ENCODE measurements around the gene CHRM5. TPM values are rescaled to one million over a fixed set of nuclear protein-coding genes. Genes with fewer than 3 reads are reported as not detected.

CHRM5 gene, protein sequence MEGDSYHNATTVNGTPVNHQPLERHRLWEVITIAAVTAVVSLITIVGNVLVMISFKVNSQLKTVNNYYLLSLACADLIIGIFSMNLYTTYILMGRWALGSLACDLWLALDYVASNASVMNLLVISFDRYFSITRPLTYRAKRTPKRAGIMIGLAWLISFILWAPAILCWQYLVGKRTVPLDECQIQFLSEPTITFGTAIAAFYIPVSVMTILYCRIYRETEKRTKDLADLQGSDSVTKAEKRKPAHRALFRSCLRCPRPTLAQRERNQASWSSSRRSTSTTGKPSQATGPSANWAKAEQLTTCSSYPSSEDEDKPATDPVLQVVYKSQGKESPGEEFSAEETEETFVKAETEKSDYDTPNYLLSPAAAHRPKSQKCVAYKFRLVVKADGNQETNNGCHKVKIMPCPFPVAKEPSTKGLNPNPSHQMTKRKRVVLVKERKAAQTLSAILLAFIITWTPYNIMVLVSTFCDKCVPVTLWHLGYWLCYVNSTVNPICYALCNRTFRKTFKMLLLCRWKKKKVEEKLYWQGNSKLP
- polyA plus RNA-seq = not detected

DNA sequence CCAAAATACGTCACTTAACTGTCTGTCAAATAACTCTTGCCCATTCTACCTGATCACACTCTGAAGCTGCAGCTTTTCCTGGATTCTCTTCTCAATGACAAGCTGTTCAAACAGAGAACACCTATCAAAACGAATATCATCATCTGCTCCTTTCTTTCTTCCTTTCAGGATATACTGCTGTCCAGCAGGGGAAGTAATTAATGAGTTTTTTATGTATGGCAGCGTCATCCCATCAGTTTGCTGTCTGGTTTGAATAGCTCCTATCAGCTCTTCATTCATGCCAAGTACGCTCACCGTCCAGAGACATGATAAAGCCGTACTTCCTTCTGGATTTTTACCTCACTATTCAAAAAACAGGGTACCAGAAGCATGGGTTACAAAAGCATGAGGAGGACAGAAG, at the start of gene CHRM5:
CHRM5 (plus strand) TSS at position 274 of the 400 bp plus-strand sequence. CDS start 94,221 bp downstream, outside the sequence.
- Mint-ChIP-seq H3K9me3 (no peaks in the 10 kb centered on the region), H3K36me3 (no peaks in the 10 kb centered on the region), H3K27me3 (ENCODE audit: low read depth in 3 of 3) (no peaks in the 10 kb centered on the region), H3K27ac (no peak within 1 kb of the TSS), H3K4me1 (no peaks in the 10 kb centered on the region), H3K4me3 (no peak within 1 kb of the TSS)
- DNase-seq = no peak

DNA sequence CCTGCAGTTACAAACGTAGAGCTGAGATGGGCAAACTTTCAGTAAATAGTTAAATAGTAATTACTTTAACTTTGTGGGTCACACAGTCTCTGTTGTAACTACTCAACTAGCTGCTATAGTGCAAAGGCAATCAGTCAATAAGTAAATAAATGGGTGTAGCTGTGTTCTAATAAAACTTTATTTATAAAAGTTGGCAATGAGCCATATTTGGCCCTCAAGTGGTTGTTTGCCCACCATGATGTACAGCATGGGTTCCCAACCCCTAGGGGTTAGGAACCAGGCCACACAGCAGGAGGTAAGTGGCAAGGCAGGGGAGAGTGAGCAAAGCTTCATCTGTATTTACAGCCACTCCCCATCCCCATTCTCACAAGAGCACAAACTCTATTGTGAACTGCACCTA, 44.9 kb upstream of the CHRM5 start:
- H3K4me3 Mint-ChIP-seq = no peak overlapping the region
- DNase-seq = no peak
- H3K4me1 Mint-ChIP-seq = no peaks in the 10 kb centered on the region
- H3K27ac Mint-ChIP-seq = no peak overlapping the region
- H3K36me3 Mint-ChIP-seq = no peaks in the 10 kb centered on the region
- no peaks in the 10 kb centered on the region for H3K9me3 Mint-ChIP-seq
- no peaks in the 10 kb centered on the region for H3K27me3 Mint-ChIP-seq (ENCODE audit: low read depth in 3 of 3)

GRCh38 chr15:33926260-33926659, 42.0 kb upstream of the CHRM5 start:
- no peaks in the 10 kb centered on the region for H3K9me3 Mint-ChIP-seq
- no peak for DNase-seq
- H3K27ac Mint-ChIP-seq = no peak overlapping the region
- H3K4me1 Mint-ChIP-seq = no peaks in the 10 kb centered on the region
- H3K4me3 Mint-ChIP-seq = no peak overlapping the region
- no peaks in the 10 kb centered on the region for H3K36me3 Mint-ChIP-seq
- H3K27me3 Mint-ChIP-seq (ENCODE audit: low read depth in 3 of 3) = no peaks in the 10 kb centered on the region

- no peaks in the 10 kb centered on the region for H3K36me3 Mint-ChIP-seq
- H3K27ac Mint-ChIP-seq = no peak overlapping the region
These were observed 35.6 kb upstream of the CHRM5 start for GRCh38 chr15:33932734-33933133.

GRCh38 chr15:33934396-33934795, 33.9 kb upstream of the CHRM5 start:
- Mint-ChIP-seq H3K27ac (no peak overlapping the region), H3K4me1 (no peaks in the 10 kb centered on the region), H3K4me3 (no peak overlapping the region), H3K27me3 (ENCODE audit: low read depth in 3 of 3) (peaks cover 0 to 2% (median 0%) of the 10 kb centered on the region in 3 donors), H3K9me3 (no peaks in the 10 kb centered on the region), H3K36me3 (no peaks in the 10 kb centered on the region)
- DNase-seq = no peak

More at GRCh38 chr15:33932734-33933133, 35.6 kb upstream of the CHRM5 start:
- DNase-seq = no peak
- H3K27me3 Mint-ChIP-seq (ENCODE audit: low read depth in 3 of 3) = peaks cover 0 to 2% (median 0%) of the 10 kb centered on the region in 3 donors
- H3K4me3 Mint-ChIP-seq = no peak overlapping the region
- no peaks in the 10 kb centered on the region for H3K9me3 Mint-ChIP-seq
- no peaks in the 10 kb centered on the region for H3K4me1 Mint-ChIP-seq

- H3K4me1 Mint-ChIP-seq = no peaks in the 10 kb centered on the region
- DNase-seq = no peak
- peaks cover 0 to 2% (median 0%) of the 10 kb centered on the region in 3 donors for H3K27me3 Mint-ChIP-seq (ENCODE audit: low read depth in 3 of 3)
- H3K36me3 Mint-ChIP-seq = no peaks in the 10 kb centered on the region
- H3K4me3 Mint-ChIP-seq = no peak overlapping the region
- H3K27ac Mint-ChIP-seq = no peak overlapping the region
- H3K9me3 Mint-ChIP-seq = no peaks in the 10 kb centered on the region
These were observed 33.4 kb upstream of the CHRM5 start for GRCh38 chr15:33934921-33935320.

DNA sequence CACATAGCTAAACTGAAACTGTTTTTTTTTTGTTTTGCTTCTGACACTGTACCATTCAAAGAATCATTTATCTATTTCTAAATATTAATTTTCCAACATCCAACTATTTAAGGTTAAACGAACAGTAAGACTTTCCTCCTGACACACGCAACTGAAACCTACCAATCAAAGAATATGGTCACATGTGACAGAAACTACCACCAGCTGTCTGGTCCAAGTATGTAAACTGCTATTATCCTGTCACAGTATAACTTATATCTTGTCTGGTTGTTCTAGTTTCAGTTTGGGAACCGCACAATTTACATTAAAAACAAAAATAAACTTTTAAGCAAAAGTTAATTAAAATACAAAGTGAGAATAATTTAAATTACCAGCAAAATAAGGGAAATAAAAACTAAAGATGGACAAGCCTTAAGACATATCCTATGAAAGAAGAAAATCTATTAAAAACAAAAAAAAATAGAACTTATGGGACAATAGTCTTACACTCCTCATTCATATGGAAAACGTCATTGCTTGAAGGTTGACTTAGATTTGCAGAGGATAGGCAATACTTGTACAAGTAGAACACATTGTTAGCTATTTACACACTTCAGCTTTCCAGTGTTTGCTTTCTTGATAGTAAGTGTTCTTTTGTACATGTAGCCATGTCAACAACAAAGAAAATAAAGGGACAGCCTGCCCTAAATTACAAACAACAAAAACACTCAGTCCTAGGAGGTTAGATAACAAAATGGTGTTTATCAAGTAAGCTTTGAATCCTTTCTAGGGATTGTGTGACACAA, 26.8 kb upstream of the CHRM5 start:
- H3K9me3 Mint-ChIP-seq = no peaks in the 10 kb centered on the region
- no peak overlapping the region for H3K4me3 Mint-ChIP-seq
- peaks cover 0 to 2% of the 10 kb centered on the region in 2 donors for H3K4me1 Mint-ChIP-seq
- H3K27me3 Mint-ChIP-seq (ENCODE audit: low read depth in 3 of 3) = peaks cover 0 to 2% (median 0%) of the 10 kb centered on the region in 3 donors
- H3K36me3 Mint-ChIP-seq = peaks cover 0 to 3% (median 0%) of the 10 kb centered on the region in 3 donors
- H3K27ac Mint-ChIP-seq = no peak overlapping the region
- DNase-seq = no peak

- Mint-ChIP-seq H3K27me3 (ENCODE audit: low read depth in 3 of 3) (no peaks in the 10 kb centered on the region), H3K4me3 (no peak overlapping the region), H3K36me3 (peaks cover 0 to 5% (median 0%) of the 10 kb centered on the region in 3 donors), H3K4me1 (peaks cover 5% of the 10 kb centered on the region in 2 donors), H3K27ac (no peak overlapping the region), H3K9me3 (no peaks in the 10 kb centered on the region)
- DNase-seq = no peak
These were observed 22.1 kb upstream of the CHRM5 start for GRCh38 chr15:33946152-33946551.

DNA sequence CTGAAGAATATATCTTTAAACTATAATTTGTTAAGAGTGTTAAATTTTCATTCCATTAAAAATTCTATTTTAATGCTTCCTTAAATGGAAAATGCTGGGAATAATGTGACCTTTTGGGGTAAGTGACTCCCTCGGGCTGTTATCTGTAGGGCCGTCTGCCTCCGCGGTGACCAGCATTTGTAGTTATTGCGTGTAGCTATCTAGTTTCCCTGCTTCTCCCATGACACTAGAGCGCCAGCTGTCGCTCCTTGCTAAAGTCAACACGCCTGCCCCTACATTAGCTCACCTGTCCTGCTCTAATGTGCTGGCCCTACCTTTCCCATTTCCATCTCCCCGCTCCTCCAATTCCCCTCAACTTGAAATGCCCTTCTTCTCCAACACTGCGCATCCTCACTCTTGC, 12.4 kb upstream of the CHRM5 start:
- Mint-ChIP-seq H3K27ac (no peak overlapping the region), H3K27me3 (ENCODE audit: low read depth in 3 of 3) (no peaks in the 10 kb centered on the region), H3K9me3 (peaks cover 0 to 4% (median 0%) of the 10 kb centered on the region in 6 donors), H3K36me3 (peaks cover 0 to 12% (median 0%) of the 10 kb centered on the region in 3 donors), H3K4me1 (no peaks in the 10 kb centered on the region), H3K4me3 (no peak overlapping the region)
- no peak for DNase-seq

GRCh38 chr15:33956397-33956796, 11.9 kb upstream of the CHRM5 start:
- DNase-seq = no peak
- no peak overlapping the region for H3K4me3 Mint-ChIP-seq
- H3K27ac Mint-ChIP-seq = no peak overlapping the region
- no peaks in the 10 kb centered on the region for H3K4me1 Mint-ChIP-seq
- peaks cover 0 to 12% (median 0%) of the 10 kb centered on the region in 3 donors for H3K36me3 Mint-ChIP-seq
- no peaks in the 10 kb centered on the region for H3K27me3 Mint-ChIP-seq (ENCODE audit: low read depth in 3 of 3)
- H3K9me3 Mint-ChIP-seq = peaks cover 0 to 4% (median 0%) of the 10 kb centered on the region in 6 donors

DNA sequence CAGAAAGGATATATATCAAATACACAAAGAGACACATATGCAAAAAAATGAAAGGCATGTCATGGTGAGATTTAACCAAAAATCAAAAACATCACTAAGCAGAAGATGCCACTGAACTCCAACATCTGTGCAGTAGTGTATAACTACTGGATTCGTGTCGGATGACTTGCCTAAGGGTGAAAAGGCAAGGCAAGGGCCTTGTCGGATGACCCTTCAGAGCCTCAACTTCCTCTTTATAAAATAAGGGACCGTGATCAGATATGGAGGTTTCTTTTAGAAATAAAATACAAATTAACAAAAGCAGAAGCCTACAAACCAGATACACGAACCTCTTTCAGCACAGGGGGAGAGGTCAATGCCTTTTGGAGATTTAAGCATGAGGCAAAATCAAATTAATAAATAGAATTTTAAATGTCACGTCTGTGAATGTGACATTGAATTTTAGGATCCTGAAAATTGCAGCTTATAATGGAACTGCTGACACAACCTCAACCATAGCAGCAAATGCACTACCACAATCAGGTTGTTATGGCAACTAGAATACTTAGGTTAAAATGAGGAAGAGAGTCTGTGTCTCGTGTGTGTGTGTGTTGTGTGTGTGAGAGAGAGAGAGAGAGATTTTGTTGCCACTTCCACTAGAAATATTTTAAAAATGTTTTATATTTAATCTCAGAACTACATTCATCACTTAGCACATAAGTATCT, 8.3 kb upstream of the CHRM5 start:
- H3K27me3 Mint-ChIP-seq (ENCODE audit: low read depth in 3 of 3) = no peaks in the 10 kb centered on the region
- DNase-seq = no peak
- H3K4me1 Mint-ChIP-seq = no peaks in the 10 kb centered on the region
- H3K4me3 Mint-ChIP-seq = no peak overlapping the region
- H3K27ac Mint-ChIP-seq = peak overlapping the region in 1 of 6 donors; percentile 13
- H3K36me3 Mint-ChIP-seq = peaks cover 0 to 12% (median 0%) of the 10 kb centered on the region in 3 donors
- H3K9me3 Mint-ChIP-seq = no peaks in the 10 kb centered on the region

DNA sequence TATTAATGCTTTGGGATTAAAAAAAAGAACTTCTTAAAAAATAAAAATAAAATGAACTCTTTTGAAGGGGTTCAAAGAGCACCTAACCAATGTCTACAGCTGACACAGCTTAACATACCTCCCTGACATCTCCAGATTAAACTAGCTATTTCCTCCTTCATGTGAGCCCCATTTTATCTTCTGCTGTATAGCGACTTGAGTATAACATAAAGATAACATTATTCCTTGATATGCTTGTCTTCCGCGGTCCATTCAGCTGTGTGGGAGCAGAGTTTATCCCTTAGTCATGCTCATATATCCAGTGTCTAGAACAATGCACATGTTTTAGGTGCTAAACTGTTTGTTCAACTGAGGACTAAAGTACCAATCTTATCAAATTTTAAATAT, 7.8 kb upstream of the CHRM5 start:
- H3K9me3 Mint-ChIP-seq = no peaks in the 10 kb centered on the region
- H3K36me3 Mint-ChIP-seq = peaks cover 0 to 12% (median 0%) of the 10 kb centered on the region in 3 donors
- H3K4me3 Mint-ChIP-seq = no peak overlapping the region
- no peak overlapping the region for H3K27ac Mint-ChIP-seq
- no peak for DNase-seq
- no peaks in the 10 kb centered on the region for H3K4me1 Mint-ChIP-seq
- no peaks in the 10 kb centered on the region for H3K27me3 Mint-ChIP-seq (ENCODE audit: low read depth in 3 of 3)

GRCh38 chr15:33963831-33964664, 4.2 kb upstream of the CHRM5 start:
- no peak overlapping the region for H3K4me3 Mint-ChIP-seq

More at GRCh38 chr15:33963831-33964664, 4.2 kb upstream of the CHRM5 start:
- H3K27me3 Mint-ChIP-seq (ENCODE audit: low read depth in 3 of 3) = no peaks in the 10 kb centered on the region
- DNase-seq = no peak
- H3K27ac Mint-ChIP-seq = no peak overlapping the region
- no peaks in the 10 kb centered on the region for H3K4me1 Mint-ChIP-seq
- no peaks in the 10 kb centered on the region for H3K9me3 Mint-ChIP-seq
- peaks cover 0 to 4% (median 0%) of the 10 kb centered on the region in 3 donors for H3K36me3 Mint-ChIP-seq
